GM21786 (cell line): ENCODE results near the gene CNFN.

ENCODE experiments used
- ATAC-seq: cut with Tn5 transposase; IDR thresholded peaks from one replicate; pipeline ENCODE4 v1.9.1; 2021; ENCODE audit not compliant: unreplicated experiment

The CNFN gene

GRCh38 chr19:42410371-42410770, 20.3 kb upstream of the CNFN start:
- ATAC-seq = no peak

DNA sequence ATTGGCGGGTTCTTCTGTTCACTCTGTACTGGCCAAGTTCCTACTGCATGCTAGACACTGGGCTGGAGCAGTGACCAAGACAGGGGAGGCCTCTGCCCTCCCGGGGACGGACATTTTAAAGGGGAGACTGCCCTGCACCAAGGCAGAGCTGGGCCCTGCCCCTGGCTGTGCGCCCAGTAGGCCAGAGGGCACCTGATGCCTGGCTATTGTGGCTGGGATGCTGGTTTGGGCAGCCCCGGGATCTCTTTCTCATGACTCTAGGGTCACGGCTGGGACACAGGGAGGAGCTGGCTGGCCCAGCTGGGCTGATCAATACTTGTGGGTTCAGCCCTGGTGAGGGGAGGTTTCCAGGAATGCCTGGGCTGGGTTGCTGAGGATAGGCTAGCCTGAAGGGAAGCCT, 19.4 kb upstream of the CNFN start:
- ATAC-seq = no peak

DNA sequence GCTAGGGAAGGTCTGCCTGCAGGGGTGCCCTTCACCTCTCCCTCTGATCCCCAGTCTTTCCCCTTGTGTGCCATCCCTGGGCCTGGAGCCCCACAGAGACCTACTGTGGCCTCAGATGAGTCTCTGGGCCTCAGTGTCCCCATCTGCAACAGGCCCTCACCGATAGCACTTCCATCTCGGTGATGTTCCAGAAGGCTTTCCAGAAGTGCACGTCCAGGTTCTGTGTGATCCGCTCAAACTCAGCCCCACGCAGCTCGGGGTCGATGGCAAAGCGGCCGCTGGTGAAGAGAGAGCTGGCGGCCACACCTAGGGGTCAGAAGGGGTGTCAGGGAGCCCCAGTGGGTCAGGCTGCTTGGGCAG, 17.7 kb upstream of the CNFN start:
- ATAC-seq = no peak

DNA sequence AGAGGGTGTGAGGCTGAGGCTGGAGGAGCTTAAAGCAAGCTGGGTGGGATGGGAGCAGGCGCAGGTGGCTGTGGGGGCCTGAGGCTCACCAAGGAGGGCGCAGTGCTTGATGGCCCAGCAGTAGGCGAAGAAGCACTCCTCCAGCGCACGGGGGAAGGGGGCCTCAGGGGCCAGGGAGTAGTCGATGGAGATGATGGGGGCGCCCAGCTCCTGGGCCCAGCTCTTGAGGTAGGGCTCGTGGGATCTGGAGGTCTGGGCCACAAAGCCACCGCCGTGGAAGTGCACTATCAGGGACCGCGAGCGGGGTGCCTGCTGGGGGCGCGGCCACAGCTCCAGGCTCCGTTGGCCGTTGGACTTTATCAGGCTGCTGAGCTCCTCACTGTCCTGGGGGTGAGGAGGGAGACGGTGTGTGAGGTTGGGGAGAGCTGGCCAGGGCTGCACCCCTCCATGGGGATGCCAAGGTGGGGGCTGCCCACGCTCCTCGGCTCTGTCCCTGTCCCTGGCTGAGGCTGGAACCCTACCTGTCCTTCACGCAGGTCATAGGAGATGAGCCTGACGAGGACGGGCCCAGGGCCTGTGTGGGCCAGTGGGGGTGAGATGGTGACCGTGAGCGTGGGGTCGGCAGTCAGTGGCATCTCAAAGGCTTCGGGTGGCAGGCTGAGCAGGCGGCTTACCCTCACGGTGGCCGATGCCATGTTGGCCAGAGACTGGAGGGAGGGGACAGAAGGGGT, 17.2 kb upstream of the CNFN start:
- no peak for ATAC-seq

- no peak for ATAC-seq
Observed at GRCh38 chr19:42406111-42406510, 16.0 kb upstream of the CNFN start.

GRCh38 chr19:42403586-42403985, 13.5 kb upstream of the CNFN start:
- ATAC-seq = no peak

GRCh38 chr19:42402376-42403116, 12.4 kb upstream of the CNFN start:
- ATAC-seq = no peak

DNA sequence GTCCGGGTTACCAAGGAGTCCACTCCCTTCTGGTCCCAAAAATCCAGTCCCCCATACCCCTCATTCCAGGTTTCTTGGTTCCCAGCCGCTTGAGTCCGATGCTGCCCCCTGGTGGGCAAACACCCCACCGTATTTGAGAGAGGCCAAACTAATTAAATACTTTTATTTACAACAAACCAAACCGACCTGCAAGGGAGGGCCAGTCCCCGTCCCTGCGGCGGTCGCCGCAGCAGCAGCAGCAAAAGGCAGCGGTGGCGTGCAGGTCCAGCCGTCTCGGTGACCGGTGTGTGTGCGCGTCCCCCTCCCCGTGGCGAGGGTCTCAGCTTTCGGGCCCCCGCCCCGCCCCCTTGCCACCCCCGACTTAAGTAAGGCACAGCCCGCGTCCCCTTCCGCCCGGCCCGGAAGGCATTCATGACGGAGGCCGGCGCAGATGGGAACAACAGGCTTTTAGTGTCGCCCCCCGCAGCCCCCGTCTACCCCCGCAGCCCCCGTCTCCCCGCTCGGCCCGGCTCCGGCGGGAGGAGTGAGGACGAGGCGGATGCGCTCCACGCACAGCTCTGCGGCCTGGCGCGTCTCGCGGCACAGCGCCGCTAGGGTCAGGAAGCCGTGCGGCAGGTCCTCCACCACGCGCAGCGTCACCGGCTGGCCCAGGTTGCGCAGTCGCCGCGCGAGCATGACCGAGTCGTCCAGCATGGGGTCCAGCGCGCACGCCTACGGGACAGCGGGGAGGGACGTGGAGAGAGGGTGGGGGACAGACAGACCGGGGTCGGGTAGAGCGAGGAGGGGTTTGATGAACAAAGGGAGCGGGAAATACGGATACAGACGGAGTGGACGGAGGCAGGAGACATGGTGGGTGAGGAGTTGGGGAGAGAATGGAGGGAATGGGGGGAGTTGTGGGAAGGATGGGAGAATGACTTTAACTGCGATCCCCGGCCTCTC, 11.5 kb upstream of the CNFN start:
- ATAC-seq = no peak

DNA sequence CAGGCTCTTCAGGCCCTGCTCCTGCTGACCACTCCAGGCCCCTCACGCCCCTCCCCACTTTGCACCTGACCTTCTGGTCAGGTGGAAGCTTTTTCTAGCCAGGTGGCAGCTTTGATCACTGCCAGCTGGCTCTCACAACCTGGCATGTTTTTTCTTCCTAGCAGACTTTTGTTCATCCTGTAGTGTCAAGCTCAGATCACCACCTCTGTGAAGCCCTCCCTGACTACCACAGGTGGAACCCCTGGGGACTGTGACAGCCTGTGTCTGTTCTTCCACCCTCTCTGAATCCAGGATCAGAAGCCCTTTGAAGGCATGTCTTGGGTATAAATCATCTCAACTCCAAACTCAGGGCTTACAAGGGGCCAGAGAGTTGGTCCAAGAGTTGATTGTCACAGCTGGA, 10.3 kb upstream of the CNFN start:
- ATAC-seq = no peak

DNA sequence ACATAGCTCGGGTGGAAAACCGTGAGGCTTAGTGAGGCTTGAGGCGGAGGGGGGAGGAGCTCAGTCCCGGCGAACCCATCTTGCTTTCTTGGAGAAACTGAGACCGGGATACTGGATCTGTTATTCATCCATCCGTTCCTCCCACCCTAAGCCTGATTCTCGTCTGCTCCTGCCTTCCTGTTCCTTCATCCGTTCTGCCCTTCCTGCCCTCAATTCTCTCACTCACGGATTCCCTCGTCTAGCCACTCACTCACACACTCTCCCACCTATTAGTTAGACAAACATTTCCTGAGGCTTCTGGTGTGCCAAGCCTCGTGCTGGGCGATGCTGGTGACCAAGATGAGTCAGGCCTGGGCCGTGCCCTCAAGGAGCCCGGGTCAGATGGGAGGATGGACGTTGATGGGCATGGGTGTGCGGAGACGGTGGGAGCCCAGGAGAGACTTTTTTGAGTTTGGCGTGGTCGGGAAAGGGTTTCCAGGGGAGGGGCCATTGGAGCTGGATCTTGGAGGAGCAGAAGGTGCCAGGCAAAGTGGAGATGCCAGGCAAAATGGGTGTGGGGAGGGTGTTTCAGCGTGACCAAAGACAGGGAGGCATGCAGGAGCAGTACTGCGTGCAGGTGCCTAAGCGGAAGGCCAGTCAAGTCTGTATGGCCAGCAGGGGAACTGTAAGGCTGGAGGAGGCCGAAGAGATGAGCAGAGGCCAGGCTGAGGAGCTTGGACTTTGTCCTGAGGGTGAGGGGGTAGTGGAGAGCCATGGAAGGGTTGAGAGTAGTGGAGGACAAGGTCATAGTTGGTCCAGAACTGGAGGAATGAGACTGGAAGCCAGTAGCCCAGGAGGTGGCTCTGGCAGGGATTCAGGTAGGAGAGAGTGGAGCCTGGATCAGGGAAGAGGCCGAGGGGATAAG, 7.4 kb upstream of the CNFN start:
- ATAC-seq = no peak

GRCh38 chr19:42396381-42397262, 6.5 kb upstream of the CNFN start:
- peak; percentile 97 for ATAC-seq

DNA sequence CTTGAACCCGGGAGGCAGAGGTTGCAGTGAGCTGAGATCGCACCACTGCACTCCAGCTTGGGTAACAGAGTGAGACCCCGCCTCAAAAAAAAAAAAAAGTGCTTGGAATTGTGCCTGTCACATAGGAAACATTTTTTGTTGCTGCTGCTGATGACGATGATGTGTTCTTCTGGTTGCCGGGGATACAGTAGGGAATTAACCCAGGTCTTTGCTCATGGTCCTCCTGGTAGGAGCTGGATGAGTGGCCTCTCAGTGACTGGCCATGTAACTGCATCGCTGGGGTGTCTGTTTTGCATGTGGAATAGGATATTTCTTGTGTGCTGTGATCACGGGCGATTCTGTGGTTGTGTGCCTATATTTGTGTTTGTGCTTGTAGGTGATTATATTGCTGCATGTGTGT, 4.7 kb upstream of the CNFN start:
- ATAC-seq = no peak

DNA sequence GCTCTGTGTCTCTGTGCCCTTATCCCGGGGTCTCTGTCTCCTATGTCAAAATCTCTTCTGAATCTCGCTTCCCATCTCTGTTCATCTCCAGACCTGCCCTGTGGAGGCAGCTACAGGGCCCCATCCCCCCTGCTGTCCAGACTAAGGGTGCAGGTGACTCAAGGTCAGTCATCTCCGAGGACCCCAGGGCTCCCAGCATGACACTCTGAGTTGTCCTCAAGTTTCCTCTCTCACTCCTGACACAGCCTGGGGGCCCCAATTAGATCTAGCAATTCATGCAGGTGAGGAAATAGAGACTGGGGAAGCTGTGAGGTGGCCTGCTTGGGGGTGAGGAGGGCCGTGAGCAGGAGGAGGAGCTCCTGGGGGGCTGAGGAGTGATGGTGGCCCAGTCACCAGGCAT, 2.1 kb upstream of the CNFN start:
- ATAC-seq = no peak

DNA sequence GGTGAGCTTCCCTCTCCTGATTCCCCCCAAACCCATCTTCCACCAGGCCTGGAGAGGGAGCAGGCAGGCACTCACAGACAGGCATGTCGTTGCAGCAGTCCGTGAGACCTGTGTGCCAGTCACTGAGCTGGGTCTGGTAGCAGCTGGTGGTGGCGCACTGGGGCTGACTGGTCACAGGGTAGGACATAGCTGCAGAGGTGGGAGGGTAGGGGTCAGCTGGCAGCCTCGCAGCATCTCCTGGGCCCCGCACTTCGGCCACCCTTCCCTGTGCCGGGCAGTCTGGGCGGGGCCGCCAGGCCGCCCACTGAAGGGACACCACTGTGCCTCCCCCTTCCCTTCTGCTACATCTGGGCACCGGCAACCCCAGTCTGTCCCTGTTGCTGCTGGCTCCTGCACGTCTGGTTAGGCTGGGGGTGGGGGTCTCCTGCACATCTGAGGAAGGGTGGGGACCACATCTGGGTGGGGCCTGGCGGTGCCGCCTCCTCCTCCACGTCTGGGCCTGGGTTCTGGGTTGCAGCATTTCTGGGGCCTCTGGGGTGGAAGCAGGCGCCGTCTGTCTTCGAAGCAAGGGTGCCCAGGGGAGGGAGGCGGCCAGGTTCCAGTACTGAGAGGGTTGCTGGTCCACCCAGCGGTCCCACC, 1.1 kb downstream of the CNFN start:
- no peak for ATAC-seq

GRCh38 chr19:42386974-42387707, 3.0 kb downstream of the CNFN start:
- no peak for ATAC-seq

GRCh38 chr19:42380155-42380554, 9.9 kb downstream of the CNFN start:
- no peak for ATAC-seq

GRCh38 chr19:42378225-42379215, 11.6 kb downstream of the CNFN start:
- no peak for ATAC-seq
